ENCODE data around the gene PRMT7. TPM values are rescaled to one million over a fixed set of nuclear protein-coding genes. Genes with fewer than 3 reads are reported as not detected.

PRMT7 gene
- total RNA-seq, 1 donor from 2014 or later = 58.9 TPM

GRCh38 chr16:68356249-68356918, 45.6 kb downstream of the PRMT7 start:
- ATAC-seq (no peak), DNase-seq (ENCODE audit: low spot score) (no peak)
- intact Hi-C loops (cut with DNase I) = no loop called here

- intact Hi-C loops (cut with DNase I) = no loop called here
- DNase-seq (ENCODE audit: low spot score) = no peak
- ATAC-seq = no peak
Measured at GRCh38 chr16:68356919-68357286, 46.1 kb downstream of the PRMT7 start.

- ATAC-seq (no peak), DNase-seq (ENCODE audit: low spot score) (no peak)
- intact Hi-C loops (cut with DNase I) = no loop called here
Measured at GRCh38 chr16:68357521-68357922, 46.7 kb downstream of the PRMT7 start.

GRCh38 chr16:68357923-68358322, 47.1 kb downstream of the PRMT7 start:
- intact Hi-C loops (cut with DNase I) = no loop called here
- DNase-seq (ENCODE audit: low spot score) (no peak), ATAC-seq (no peak)

- intact Hi-C loops (cut with DNase I) = no loop called here
- no peak for DNase-seq (ENCODE audit: low spot score)
Measured at GRCh38 chr16:68358951-68359350, 48.1 kb downstream of the PRMT7 start.

GRCh38 chr16:68359398-68360191, 48.8 kb downstream of the PRMT7 start:
- intact Hi-C loops (cut with DNase I) = no loop called here
- ATAC-seq (no peak), DNase-seq (ENCODE audit: low spot score) (no peak)

More at GRCh38 chr16:68358951-68359350, 48.1 kb downstream of the PRMT7 start:
- no peak for ATAC-seq

- intact Hi-C loops (cut with DNase I) = no loop called here
- DNase-seq (ENCODE audit: low spot score) (no peak), ATAC-seq (no peak)
Measured at GRCh38 chr16:68360547-68360946, 49.7 kb downstream of the PRMT7 start.

- ATAC-seq = no peak
- DNase-seq (ENCODE audit: low spot score) = no peak
- intact Hi-C loops (cut with DNase I) = no loop called here
Measured at GRCh38 chr16:68360956-68361355, 50.1 kb downstream of the PRMT7 start.

- DNase-seq (ENCODE audit: low spot score) (no peak), ATAC-seq (peak; percentile 17)
- intact Hi-C loops (cut with DNase I) = no loop called here
Measured at GRCh38 chr16:68361485-68361884, 50.7 kb downstream of the PRMT7 start.

- ATAC-seq = no peak
- DNase-seq (ENCODE audit: low spot score) = no peak
- intact Hi-C loops (cut with DNase I) = no loop called here
Measured at GRCh38 chr16:68362262-68362913, 51.6 kb downstream of the PRMT7 start.

GRCh38 chr16:68362947-68363657, 52.3 kb downstream of the PRMT7 start:
- DNase-seq (ENCODE audit: low spot score) = no peak
- ATAC-seq = no peak
- intact Hi-C loops (cut with DNase I) = no loop called here

- DNase-seq (ENCODE audit: low spot score) (no peak), ATAC-seq (no peak)
- intact Hi-C loops (cut with DNase I) = no loop called here
Measured at GRCh38 chr16:68363658-68364521, 53.1 kb downstream of the PRMT7 start.

GRCh38 chr16:68364561-68364998, 53.8 kb downstream of the PRMT7 start:
- ATAC-seq = no peak
- intact Hi-C loops (cut with DNase I) = no loop called here
- DNase-seq (ENCODE audit: low spot score) = no peak

- no peak for DNase-seq (ENCODE audit: low spot score)
- ATAC-seq = peak; percentile 40
Measured at GRCh38 chr16:68365167-68365817, 54.5 kb downstream of the PRMT7 start.

GRCh38 chr16:68366062-68366461, 55.2 kb downstream of the PRMT7 start:
- DNase-seq (ENCODE audit: low spot score) = no peak
- intact Hi-C loops (cut with DNase I) = no loop called here
- ATAC-seq = no peak

More at GRCh38 chr16:68365167-68365817, 54.5 kb downstream of the PRMT7 start:
- intact Hi-C loops (cut with DNase I) = no loop called here

GRCh38 chr16:68367030-68367429, 56.2 kb downstream of the PRMT7 start:
- intact Hi-C loops (cut with DNase I) = no loop called here
- no peak for ATAC-seq
- no peak for DNase-seq (ENCODE audit: low spot score)

GRCh38 chr16:68367440-68367839, 56.6 kb downstream of the PRMT7 start:
- DNase-seq (ENCODE audit: low spot score) = no peak
- ATAC-seq = no peak
- intact Hi-C loops (cut with DNase I) = no loop called here

- intact Hi-C loops (cut with DNase I) = no loop called here
- DNase-seq (ENCODE audit: low spot score) (no peak), ATAC-seq (no peak)
Measured at GRCh38 chr16:68367891-68368290, 57.1 kb downstream of the PRMT7 start.

All from sciatic nerve (tissue), 2 donors.